HL-60 (cell line): ENCODE data around the gene PCDHB10.
"Not testable (repeated sequence)": the region's sequence is repeated elsewhere in the genome, so short reads cannot be mapped to it uniquely, and the experiment has no call there.

Source experiments
- POLR2AphosphoS5 ChIP-seq: IDR thresholded peaks from 2 replicates; pipeline ENCODE4 v1.6.1; 2012; ENCODE audit warnings: low read depth
- REST ChIP-seq: IDR thresholded peaks from 2 replicates; pipeline ENCODE4 v1.6.1; 2012; ENCODE audit warnings: low read depth; ENCODE audit not compliant: insufficient replicate concordance
- SPI1 ChIP-seq: IDR thresholded peaks from 2 replicates; pipeline ENCODE4 v1.6.1; 2012; ENCODE audit warnings: low read depth, mild to moderate bottlenecking, borderline replicate concordance
- TF ChIP-seq, protein P1 (sequence below): IDR thresholded peaks from one replicate; pipeline ENCODE4 v1.5.1; 2011; ENCODE audit warnings: low read length, control low read depth, inconsistent platforms; ENCODE audit not compliant: insufficient read depth

- not testable (repeated sequence) for TF ChIP-seq REST, POLR2AphosphoS5, SPI1
- TF ChIP-seq, protein P1, sequence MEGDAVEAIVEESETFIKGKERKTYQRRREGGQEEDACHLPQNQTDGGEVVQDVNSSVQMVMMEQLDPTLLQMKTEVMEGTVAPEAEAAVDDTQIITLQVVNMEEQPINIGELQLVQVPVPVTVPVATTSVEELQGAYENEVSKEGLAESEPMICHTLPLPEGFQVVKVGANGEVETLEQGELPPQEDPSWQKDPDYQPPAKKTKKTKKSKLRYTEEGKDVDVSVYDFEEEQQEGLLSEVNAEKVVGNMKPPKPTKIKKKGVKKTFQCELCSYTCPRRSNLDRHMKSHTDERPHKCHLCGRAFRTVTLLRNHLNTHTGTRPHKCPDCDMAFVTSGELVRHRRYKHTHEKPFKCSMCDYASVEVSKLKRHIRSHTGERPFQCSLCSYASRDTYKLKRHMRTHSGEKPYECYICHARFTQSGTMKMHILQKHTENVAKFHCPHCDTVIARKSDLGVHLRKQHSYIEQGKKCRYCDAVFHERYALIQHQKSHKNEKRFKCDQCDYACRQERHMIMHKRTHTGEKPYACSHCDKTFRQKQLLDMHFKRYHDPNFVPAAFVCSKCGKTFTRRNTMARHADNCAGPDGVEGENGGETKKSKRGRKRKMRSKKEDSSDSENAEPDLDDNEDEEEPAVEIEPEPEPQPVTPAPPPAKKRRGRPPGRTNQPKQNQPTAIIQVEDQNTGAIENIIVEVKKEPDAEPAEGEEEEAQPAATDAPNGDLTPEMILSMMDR, result not testable (repeated sequence)
Observed at GRCh38 chr5:141215504-141215903, 23.4 kb downstream of the PCDHB10 start.
